HEK293T (cell line): ENCODE measurements around the gene FZD10.

Source experiments
- FOXK2 ChIP-seq: fragments of 450-650 bp; IDR thresholded peaks from 2 replicates; pipeline ENCODE4 v1.6.1; 2016; ENCODE audit warnings: mild to moderate bottlenecking
- FOXM1 ChIP-seq: fragments of 450-650 bp; IDR thresholded peaks from 2 replicates; pipeline ENCODE4 v1.6.1; 2017; ENCODE audit warnings: mild to moderate bottlenecking, borderline replicate concordance
- PKNOX1 ChIP-seq: fragments of 450-650 bp; IDR thresholded peaks from 2 replicates; pipeline ENCODE4 v1.6.1; 2016
- SUZ12 ChIP-seq: fragments of 450-650 bp; IDR thresholded peaks from 2 replicates; pipeline ENCODE4 v1.6.1; 2016; ENCODE audit warnings: mild to moderate bottlenecking
- TARDBP ChIP-seq: fragments of 450-650 bp; IDR thresholded peaks from 2 replicates; pipeline ENCODE4 v1.6.1; 2016
- ZNF384 ChIP-seq: fragments of 450-650 bp; IDR thresholded peaks from 2 replicates; pipeline ENCODE4 v1.6.1; 2016

- TF ChIP-seq ZNF384 (no peak), TARDBP (no peak), PKNOX1 (no peak), SUZ12 (no peak), FOXK2 (no peak), FOXM1 (no peak)
These were observed 34.7 kb upstream of the FZD10 start for GRCh38 chr12:130127532-130127911.
